ENCODE results near the gene S100P. TPM values are rescaled to one million over a fixed set of nuclear protein-coding genes. Genes with fewer than 3 reads are reported as not detected.

The S100P gene
- polyA plus RNA-seq, 2 of the 4 experiments (the other 2 are of a cell fraction): 20.9 to 171 TPM

DNA sequence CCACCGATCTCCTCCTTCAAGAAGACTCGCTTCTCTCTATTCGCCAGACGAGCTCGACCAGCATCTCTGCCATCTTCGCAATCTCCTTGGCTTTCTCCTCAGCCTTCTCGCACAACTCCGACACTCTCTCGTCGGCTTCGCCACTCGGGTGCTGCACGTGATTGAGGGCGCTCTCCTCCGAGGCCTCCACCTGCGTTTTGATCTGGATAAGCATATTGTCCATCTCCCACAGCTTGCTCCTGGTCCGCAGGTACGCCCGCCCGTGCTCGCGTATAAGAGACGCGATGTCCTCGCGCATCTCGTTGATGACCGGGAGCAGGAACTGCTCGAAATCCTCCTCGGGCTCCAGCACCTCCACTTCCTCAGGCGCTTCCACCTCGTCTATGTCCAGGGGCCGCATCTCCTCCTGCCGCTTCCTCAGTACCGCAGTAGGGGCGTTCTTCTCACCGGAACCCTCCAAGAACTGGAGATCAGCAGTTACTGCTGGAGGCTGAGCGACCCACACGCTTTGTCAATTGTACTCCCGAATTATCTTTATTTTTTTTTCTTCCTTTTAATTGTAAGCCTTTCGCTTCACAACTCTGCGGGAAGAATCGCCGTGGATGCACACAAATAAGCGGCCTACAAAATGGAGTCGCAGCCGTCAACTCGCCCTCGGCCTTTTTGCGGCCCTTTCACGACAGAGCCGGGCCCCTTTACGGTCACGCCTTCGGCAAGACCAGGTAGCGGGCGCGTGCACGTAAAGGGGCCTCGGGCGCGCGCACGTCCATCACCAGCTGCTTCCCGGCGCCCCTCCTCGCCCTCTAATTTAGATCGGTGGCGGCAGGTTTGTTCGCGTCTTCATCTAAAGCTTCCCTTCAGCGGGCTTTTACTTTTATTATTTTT lies 15.8 kb downstream of the S100P start, which contains the start of gene MRFAP1L1:
TSS of gene MRFAP1L1 (minus strand) at position 636 of the 885 bp plus-strand sequence. CDS start at position 400, 236 bp downstream.
- ChIA-PET POLR2A (interaction anchor here (0.6 to 1.7 kb wide), 5 partner anchors 19 to 127 kb away, joined by 3 to 11 read pairs (median 6); partner anchors contain the start of gene MRFAP1), CTCF (interaction anchor here (0.9 to 2.4 kb wide), 2 partner anchors 14 to 165 kb away, joined by 3 to 9 read pairs; no protein-coding TSS in a partner anchor)
- 11% methylated on average over 69 of the region's 72 CpGs for WGBS (ENCODE audit: missing lambda C conversion rate)
- peaks cover 37% of the 10 kb centered on the region for H3K9me3 ChIP-seq
- no peak for FAIRE-seq
- peak; percentile 78 to 88 for ATAC-seq
- DNase-seq (ENCODE audit: low read depth in 1 of 2, low spot score in 1 of 2): peak; percentile 73 to 97
- H3K4me3 ChIP-seq: peak within 1 kb of the TSS; percentile 66
- TF ChIP-seq NPAS2 (CRISPR knock-in tag; IDR thresholded peaks at IDR 0.05; ENCODE audit: borderline replicate concordance): no peak
- peak; percentile 38 to 67; a peak in 3 of 5 replicates for TF ChIP-seq JUN (IDR thresholded peaks at IDR 0.05)
- no peak for TF ChIP-seq HDAC2 (IDR thresholded peaks at IDR 0.05)
- no peak for TF ChIP-seq NR3C1 (IDR thresholded peaks at IDR 0.05)
- no peak for TF ChIP-seq POLR2AphosphoS2 (conservative IDR thresholded peaks at IDR 0.05; ENCODE audit: low read length)
- TF ChIP-seq FOXS1 (CRISPR knock-in tag; IDR thresholded peaks at IDR 0.05): no peak
- no peak for TF ChIP-seq SMC3 (IDR thresholded peaks at IDR 0.05)
- 0 out of 2 replicates have a peak, but pooled peaks have one; percentile 32 for TF ChIP-seq GATA3 (IDR thresholded peaks at IDR 0.05; ENCODE audit: borderline replicate concordance)
- no peak for TF ChIP-seq ATOH8 (CRISPR knock-in tag; IDR thresholded peaks at IDR 0.05; ENCODE audit: low read depth)
- TF ChIP-seq JUNB (IDR thresholded peaks at IDR 0.05): no peak
- TF ChIP-seq EP300 (IDR thresholded peaks at IDR 0.05): no peak
- peak; percentile 55 for TF ChIP-seq MAX (IDR thresholded peaks at IDR 0.05)
- TF ChIP-seq HOXB13 (CRISPR knock-in tag; IDR thresholded peaks at IDR 0.05; ENCODE audit: low read depth): no peak
- peak; percentile 43; the same call in 1 of the 2 replicates for TF ChIP-seq PHF8 (IDR thresholded peaks at IDR 0.05; ENCODE audit: borderline replicate concordance, low read depth)
- TF ChIP-seq HOXA7 (CRISPR knock-in tag; IDR thresholded peaks at IDR 0.05): no peak
- TF ChIP-seq RARB (CRISPR knock-in tag; IDR thresholded peaks at IDR 0.05): no peak
- peak; percentile 33 for TF ChIP-seq POLR2A (IDR thresholded peaks at IDR 0.05; ENCODE audit: low read length)
- TF ChIP-seq, protein P1, sequence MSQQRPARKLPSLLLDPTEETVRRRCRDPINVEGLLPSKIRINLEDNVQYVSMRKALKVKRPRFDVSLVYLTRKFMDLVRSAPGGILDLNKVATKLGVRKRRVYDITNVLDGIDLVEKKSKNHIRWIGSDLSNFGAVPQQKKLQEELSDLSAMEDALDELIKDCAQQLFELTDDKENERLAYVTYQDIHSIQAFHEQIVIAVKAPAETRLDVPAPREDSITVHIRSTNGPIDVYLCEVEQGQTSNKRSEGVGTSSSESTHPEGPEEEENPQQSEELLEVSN (IDR thresholded peaks at IDR 0.05; ENCODE audit: borderline replicate concordance, low read depth): peak; percentile 52; the same call in 1 of the 2 replicates
- TF ChIP-seq TFCP2L1 (CRISPR knock-in tag; IDR thresholded peaks at IDR 0.05): no peak
- H3K4me1 ChIP-seq: no peaks in the 10 kb centered on the region; the same call in 2 of the 3 replicates
- peak within 1 kb of the TSS; percentile 78 to 86 for H3K27ac ChIP-seq
- peak within 1 kb of the TSS; percentile 74 for H3K4me2 ChIP-seq

GRCh38 chr4:6710282-6710681 lies 16.6 kb downstream of the S100P start:
- FAIRE-seq (no peak), ATAC-seq (peak in 1 of 2 experiments; percentile 26; a peak in 3 of 6 replicates), DNase-seq (ENCODE audit: low read depth in 1 of 2, low spot score in 1 of 2) (no peak)
- Histone ChIP-seq H3K27ac (peak overlapping the region; percentile 78 to 86), H3K4me1 (no peaks in the 10 kb centered on the region; the same call in 2 of the 3 replicates), H3K4me3 (peak overlapping the region; percentile 66), H3K9me3 (peaks cover 37% of the 10 kb centered on the region), H3K4me2 (peak overlapping the region; percentile 74)
- POLR2A ChIA-PET: interaction anchor here (0.7 to 1.7 kb wide), 3 partner anchors 20 to 37 kb away, joined by 5 to 11 read pairs (median 6); a partner anchor contains a TSS
- TF ChIP-seq ZSCAN20 (CRISPR knock-in tag; IDR thresholded peaks at IDR 0.05) (no peak), JUN (IDR thresholded peaks at IDR 0.05) (no peak), FOSL2 (IDR thresholded peaks at IDR 0.05) (no peak), FOSL2 (CRISPR knock-in tag; IDR thresholded peaks at IDR 0.05) (no peak), CBX8 (IDR thresholded peaks at IDR 0.05) (no peak), JUNB (IDR thresholded peaks at IDR 0.05) (no peak), CBX2 (IDR thresholded peaks at IDR 0.05; ENCODE audit: borderline replicate concordance, low read depth) (no peak), ZNF302 (CRISPR knock-in tag; IDR thresholded peaks at IDR 0.05) (no peak), ESRRA (IDR thresholded peaks at IDR 0.05; ENCODE audit: borderline replicate concordance, low read length) (no peak)
- 28% methylated on average over 6 of the region's 6 CpGs for WGBS (ENCODE audit: missing lambda C conversion rate)
- CTCF ChIA-PET: interaction anchor here (0.9 to 2.4 kb wide), 2 partner anchors 15 to 164 kb away, joined by 3 to 9 read pairs; no protein-coding TSS in a partner anchor

Data from A549 (cell line).